RWPE1 (cell line): ENCODE data around the gene HTR1A.
A peak's percentile ranks its signal among the peaks of the same experiment; 100 is the strongest.

Experiments used
- CTCF ChIA-PET: fragments of 350-600 bp; sonication (Branson Sonifier 250); formaldehyde crosslinking; extraction: SDS; loops from one replicate; lab custom pipeline; 2021; lab: Yijun Ruan, JAX
- POLR2A ChIA-PET: fragments of 400-600 bp; formaldehyde crosslinking; extraction: SDS; loops from one replicate; lab custom pipeline; 2020; ENCODE audit warnings: antibody characterized with exemption; ENCODE audit not compliant: low non-redundant PET; lab: Yijun Ruan, JAX
- DNase-seq: peaks from one replicate; pipeline ENCODE4 v3.0.0; 2012; ENCODE audit warnings: low spot score
- H3K27ac ChIP-seq: fragments of 450-650 bp; 2 replicates; pipeline ENCODE4 v1.5.1; 2017
- CTCF ChIP-seq: fragments of 450-650 bp; conservative IDR thresholded peaks from 2 replicates; pipeline ENCODE4 v1.5.1; 2017; ENCODE audit warnings: low read depth, mild to moderate bottlenecking

The HTR1A gene

GRCh38 chr5:63923914-63924313 lies 38.3 kb downstream of the HTR1A start:
- DNase-seq = peak; percentile 16
- ChIA-PET POLR2A (no interaction called here), CTCF (no interaction called here)
- no peak for TF ChIP-seq CTCF
- H3K27ac ChIP-seq = no peak overlapping the region

- no peak for DNase-seq
- H3K27ac ChIP-seq = no peak overlapping the region
- TF ChIP-seq CTCF = no peak
- ChIA-PET POLR2A (no interaction called here), CTCF (no interaction called here)
These were observed 42.3 kb downstream of the HTR1A start for GRCh38 chr5:63919763-63920478.

GRCh38 chr5:63916786-63917185 lies 45.5 kb downstream of the HTR1A start:
- DNase-seq = peak; percentile 2
- no peak overlapping the region for H3K27ac ChIP-seq
- ChIA-PET POLR2A (no interaction called here), CTCF (interaction anchor here (0.6 kb wide), 1 partner anchor 87 kb away, joined by 3 read pairs; no protein-coding TSS in a partner anchor)
- TF ChIP-seq CTCF = no peak

GRCh38 chr5:63911871-63912270 lies 50.4 kb downstream of the HTR1A start:
- H3K27ac ChIP-seq = no peak overlapping the region
- POLR2A ChIA-PET = no interaction called here
- CTCF ChIA-PET = no interaction called here
- no peak for TF ChIP-seq CTCF
- DNase-seq = no peak
